GM19397 (cell line): ENCODE results near the gene ELOB.
A peak's percentile ranks its signal among the peaks of the same experiment; 100 is the strongest.

Experiments
- ATAC-seq: cut with Tn5 transposase; IDR thresholded peaks from one replicate; pipeline ENCODE4 v1.9.1; 2021; ENCODE audit warnings: mild to moderate bottlenecking, moderate library complexity; ENCODE audit not compliant: unreplicated experiment

The ELOB gene

DNA sequence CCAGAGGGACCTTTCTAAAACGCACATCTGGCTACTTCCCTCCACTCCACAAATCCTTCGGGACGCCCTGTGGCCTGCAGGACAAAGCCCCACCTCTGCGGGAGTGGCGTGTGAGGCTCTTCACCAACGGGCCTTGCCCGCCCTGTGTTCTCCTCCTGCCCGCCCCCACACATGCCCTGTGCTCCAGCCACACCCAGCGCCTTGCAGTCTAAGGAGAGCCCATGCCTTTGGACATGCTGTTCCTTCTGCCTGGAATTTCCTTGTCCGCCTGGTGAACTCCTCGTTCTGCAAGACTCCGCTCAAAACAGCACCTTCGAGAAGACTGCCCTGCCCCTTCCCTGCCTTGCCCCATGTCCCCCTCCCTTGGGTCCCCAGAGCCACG is 7.4 kb downstream of the ELOB start:
- no peak for ATAC-seq

DNA sequence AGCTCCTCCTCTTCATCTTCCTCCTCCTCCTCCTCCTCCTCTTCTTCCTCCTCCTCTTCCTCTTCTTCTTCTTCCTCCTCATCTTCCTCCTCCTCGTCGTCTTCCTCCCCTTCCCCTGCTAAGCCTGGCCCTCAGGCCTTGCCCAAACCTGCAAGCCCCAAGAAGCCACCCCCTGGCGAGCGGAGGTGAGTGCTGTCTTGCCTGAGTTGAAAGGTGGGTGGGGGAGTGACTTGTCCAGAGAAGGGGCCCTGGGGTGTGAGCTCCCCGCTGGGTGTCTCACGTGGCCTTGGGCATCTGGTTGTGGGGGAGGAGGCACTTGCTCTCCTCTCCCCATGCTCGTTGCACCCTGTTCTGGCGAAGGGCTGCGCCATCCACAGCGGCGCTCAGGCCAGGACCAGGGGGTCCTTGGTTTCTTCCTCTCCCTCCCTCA is 8.0 kb downstream of the ELOB start:
- ATAC-seq = no peak

DNA sequence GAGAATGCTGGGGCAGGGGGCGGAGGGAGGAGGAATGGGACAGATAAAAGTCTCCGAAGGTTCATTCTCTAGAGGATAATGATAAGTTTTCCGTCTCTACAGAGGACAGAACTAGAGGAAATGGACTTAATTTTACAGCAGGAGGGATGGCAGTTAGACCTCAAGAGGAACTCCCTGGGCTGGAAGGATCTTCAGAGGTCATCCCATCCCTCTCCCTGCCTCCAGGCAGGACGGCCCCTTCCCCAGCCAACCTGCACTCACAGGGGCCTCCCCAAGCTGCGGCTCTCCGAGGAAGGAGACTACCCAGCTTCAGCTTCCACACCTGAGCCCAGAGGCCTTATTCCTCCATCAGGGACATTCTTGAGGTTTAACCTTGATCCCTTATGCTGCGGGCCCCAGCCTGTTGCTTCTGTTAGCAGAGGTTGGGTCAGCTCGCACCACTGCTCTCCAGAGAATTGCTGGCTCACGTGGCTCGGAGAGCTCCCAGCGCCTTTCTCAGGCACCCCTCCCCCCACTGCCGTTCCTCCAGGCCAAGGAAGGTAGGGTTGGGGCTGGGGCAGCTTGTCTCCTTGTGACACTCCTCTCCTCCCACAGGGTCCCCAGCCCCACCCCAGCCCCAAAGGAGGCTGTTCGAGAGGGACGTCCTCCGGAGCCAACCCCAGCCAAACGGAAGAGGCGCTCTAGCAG is 8.5 kb downstream of the ELOB start:
- ATAC-seq = no peak

DNA sequence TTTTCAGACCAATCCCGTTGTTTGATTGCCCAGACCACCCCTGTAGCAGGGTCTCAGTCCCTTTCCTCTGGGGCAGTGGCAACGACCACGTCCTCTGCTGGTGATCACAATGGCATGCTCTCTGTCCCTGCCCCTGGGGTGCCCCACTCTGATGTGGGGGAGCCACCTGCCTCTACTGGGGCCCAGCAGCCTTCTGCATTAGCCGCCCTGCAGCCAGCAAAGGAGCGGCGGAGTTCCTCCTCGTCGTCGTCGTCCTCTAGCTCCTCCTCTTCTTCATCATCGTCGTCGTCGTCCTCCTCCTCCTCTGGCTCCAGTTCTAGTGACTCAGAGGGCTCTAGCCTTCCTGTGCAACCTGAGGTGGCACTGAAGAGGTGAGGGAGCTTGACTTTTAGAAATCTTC is 9.2 kb downstream of the ELOB start:
- no peak for ATAC-seq

DNA sequence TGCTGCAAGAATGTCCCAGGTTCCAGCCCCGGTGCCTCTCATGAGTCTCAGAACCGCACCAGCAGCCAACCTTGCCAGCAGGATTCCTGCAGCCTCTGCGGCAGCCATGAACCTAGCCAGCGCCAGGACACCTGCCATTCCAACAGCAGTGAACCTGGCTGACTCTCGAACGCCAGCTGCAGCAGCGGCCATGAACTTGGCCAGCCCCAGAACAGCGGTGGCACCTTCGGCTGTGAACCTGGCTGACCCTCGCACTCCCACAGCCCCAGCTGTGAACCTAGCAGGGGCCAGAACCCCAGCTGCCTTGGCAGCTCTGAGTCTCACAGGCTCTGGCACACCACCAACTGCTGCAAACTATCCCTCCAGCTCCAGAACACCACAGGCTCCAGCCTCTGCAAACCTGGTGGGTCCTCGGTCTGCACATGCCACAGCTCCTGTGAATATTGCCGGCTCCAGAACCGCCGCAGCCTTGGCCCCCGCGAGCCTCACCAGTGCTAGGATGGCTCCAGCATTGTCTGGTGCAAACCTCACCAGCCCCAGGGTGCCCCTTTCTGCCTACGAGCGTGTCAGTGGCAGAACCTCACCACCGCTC is 9.8 kb downstream of the ELOB start:
- ATAC-seq = no peak

DNA sequence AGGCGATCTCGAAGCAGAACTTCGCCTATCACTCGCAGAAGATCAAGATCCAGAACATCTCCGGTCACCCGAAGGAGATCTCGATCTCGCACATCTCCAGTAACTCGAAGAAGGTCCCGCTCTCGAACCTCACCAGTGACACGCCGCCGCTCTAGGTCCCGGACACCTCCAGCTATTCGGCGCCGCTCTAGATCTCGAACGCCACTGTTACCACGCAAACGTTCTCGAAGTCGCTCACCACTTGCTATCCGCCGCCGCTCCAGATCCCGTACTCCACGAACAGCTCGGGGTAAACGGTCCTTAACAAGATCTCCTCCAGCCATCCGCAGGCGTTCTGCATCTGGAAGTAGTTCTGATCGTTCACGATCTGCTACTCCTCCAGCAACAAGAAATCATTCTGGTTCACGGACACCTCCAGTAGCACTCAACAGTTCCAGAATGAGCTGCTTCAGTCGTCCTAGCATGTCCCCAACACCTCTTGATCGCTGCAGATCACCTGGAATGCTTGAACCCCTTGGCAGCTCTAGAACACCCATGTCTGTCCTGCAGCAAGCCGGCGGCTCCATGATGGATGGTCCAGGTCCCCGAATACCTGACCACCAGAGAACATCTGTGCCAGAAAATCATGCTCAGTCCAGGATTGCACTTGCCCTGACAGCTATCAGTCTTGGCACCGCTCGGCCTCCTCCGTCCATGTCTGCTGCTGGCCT is 10.5 kb downstream of the ELOB start:
- no peak for ATAC-seq

DNA sequence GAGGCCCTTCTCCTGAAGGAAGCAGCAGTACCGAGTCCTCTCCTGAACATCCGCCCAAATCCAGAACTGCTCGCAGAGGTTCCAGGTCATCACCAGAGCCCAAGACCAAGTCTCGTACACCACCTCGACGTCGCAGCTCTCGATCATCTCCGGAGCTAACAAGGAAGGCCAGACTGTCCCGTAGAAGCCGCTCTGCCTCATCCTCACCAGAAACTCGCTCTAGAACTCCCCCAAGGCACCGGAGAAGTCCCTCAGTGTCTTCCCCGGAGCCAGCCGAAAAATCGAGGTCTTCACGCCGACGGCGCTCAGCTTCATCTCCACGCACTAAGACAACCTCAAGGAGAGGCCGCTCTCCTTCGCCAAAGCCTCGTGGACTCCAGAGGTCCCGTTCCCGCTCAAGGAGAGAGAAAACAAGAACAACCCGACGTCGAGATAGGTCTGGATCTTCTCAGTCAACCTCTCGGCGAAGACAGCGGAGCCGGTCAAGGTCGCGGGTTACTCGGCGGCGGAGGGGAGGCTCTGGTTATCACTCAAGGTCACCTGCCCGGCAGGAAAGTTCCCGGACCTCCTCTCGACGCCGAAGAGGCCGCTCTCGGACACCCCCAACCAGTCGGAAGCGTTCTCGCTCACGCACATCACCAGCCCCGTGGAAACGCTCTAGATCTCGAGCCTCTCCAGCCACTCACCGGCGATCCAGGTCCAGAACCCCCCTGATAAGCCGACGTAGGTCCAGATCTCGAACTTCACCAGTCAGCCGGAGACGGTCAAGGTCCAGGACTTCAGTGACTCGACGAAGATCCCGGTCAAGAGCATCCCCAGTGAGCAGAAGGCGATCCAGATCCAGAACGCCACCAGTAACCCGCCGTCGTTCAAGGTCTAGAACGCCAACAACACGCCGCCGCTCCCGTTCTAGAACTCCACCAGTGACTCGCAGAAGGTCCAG is 11.3 kb downstream of the ELOB start:
- ATAC-seq = no peak

DNA sequence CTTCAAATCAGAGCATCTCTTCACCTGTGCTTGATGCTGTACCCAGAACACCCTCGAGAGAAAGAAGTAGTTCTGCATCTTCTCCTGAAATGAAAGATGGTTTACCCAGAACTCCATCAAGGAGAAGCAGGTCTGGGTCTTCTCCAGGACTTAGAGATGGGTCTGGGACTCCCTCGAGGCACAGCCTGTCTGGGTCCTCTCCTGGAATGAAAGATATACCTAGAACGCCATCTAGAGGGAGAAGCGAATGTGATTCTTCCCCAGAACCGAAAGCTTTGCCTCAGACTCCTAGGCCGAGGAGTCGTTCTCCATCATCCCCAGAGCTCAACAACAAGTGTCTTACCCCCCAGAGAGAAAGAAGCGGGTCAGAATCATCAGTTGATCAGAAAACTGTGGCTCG is 12.4 kb downstream of the ELOB start:
- ATAC-seq = no peak

DNA sequence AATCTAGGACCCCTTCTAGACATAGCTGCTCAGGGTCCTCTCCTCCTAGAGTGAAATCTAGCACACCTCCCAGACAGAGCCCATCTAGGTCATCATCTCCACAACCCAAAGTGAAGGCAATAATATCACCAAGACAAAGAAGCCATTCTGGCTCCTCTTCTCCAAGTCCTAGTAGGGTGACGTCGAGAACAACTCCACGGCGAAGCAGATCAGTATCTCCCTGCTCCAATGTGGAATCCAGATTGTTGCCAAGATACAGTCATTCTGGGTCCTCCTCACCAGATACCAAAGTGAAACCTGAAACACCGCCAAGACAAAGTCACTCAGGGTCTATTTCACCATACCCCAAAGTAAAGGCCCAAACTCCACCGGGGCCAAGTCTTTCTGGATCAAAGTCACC is 13.9 kb downstream of the ELOB start:
- no peak for ATAC-seq

DNA sequence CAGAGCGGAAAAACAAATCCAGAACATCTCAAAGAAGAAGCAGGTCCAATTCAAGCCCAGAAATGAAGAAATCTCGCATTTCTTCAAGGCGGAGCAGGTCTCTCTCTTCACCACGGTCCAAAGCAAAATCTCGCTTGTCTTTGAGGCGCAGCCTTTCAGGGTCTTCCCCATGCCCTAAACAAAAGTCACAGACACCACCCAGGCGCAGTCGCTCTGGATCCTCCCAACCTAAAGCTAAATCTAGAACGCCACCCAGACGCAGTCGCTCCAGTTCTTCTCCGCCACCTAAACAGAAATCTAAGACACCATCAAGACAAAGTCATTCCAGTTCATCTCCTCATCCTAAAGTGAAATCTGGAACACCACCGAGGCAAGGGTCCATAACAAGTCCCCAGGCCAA is 14.4 kb downstream of the ELOB start:
- no peak for ATAC-seq

DNA sequence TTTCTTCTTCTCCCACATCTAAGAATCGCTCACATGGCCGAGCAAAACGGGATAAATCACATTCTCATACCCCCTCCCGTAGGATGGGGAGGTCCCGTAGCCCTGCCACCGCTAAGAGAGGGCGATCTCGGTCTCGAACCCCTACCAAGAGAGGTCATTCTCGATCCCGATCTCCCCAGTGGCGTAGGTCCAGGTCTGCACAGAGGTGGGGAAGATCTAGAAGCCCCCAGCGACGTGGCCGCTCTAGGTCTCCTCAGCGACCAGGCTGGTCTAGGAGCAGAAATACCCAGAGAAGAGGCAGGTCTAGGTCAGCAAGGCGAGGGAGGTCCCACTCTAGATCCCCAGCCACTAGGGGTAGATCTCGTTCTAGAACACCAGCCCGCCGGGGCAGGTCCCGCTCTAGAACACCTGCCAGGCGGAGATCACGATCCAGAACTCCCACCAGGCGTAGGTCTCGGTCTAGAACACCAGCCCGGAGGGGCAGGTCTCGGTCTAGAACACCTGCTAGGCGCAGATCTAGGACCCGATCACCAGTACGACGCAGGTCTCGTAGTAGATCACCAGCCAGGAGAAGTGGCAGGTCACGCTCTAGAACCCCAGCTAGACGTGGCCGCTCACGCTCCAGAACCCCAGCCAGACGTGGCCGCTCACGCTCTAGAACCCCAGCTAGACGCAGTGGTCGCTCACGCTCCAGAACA is 15.0 kb downstream of the ELOB start:
- no peak for ATAC-seq

DNA sequence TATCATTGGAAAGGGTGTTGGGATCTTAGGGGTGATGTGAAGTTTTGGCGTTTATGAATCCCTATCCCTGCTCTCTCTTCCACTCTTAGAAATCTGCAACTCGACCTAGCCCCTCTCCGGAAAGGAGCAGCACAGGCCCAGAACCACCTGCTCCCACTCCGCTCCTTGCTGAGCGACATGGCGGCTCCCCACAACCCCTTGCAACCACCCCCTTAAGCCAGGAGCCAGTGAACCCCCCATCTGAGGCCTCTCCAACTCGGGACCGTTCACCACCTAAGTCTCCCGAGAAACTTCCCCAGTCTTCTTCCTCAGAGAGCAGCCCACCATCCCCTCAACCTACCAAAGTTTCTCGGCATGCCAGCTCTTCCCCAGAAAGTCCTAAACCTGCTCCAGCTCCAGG is 15.6 kb downstream of the ELOB start:
- no peak for ATAC-seq

DNA sequence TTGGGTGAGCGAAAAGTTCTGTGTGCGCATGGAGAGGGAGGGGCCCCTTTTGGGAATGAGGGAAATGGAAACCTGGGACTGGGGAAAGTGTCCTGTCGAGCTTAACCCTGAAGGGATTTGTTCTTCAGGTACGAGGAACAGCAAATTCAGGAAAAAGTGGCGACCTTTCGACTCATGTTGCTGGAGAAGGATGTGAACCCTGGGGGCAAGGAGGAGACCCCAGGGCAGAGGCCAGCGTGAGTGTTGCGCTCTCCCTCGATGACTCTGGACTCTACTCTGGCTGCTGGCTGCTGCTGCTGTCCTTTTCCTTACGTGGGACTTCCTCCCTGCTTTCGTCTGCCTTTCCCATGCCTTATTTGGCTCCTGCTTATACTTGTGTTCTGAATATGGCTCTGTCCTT is 19.7 kb downstream of the ELOB start:
- ATAC-seq = no peak

DNA sequence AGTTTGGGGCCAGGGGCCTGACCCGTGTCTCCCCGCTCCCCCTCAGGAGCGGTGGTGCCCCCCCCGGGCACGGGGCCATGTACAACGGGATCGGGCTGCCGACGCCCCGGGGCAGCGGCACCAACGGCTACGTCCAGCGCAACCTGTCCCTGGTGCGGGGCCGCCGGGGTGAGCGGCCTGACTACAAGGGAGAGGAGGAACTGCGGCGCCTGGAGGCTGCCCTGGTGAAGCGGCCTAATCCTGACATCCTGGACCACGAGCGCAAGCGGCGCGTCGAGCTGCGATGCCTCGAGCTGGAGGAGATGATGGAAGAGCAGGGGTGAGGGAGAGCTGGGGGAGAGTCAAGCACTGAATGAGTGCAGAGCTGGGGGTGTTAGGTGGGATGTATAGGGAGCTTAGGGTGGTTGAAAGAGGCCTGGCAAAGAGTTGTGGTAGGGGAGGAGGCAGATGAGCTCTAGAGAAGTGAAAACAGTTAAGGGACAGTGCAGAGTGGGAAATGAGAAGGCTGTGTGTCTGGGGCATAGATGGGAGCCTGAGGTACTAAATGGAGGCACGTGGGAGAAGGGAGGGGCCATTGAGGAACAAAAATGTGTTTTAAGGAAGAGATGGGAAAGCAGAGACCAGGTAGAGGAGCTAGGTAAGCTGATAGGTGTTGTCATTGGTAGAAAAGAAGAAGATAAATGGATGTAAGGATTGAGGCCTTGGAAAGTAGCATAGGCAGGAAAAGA is 20.6 kb downstream of the ELOB start:
- no peak for ATAC-seq

DNA sequence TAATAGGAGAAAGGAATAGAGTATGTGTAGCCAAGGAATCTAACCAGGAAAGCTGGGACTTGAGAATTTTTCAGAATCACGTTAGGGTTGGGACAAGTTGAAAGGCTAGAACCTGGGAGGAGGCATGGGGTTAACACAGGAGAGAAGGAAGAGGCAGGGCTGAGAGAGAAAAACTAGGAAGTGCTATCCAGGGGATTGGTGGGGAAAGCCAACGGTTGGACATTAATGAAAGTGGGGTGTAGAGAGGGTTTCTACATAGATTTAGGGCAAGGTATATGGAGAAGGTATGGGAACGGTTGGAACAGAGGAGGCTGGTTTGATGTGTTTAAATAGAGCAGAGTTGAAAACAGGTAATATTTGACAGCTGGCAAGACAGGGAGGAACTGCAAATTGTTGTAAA is 21.9 kb downstream of the ELOB start:
- no peak for ATAC-seq

DNA sequence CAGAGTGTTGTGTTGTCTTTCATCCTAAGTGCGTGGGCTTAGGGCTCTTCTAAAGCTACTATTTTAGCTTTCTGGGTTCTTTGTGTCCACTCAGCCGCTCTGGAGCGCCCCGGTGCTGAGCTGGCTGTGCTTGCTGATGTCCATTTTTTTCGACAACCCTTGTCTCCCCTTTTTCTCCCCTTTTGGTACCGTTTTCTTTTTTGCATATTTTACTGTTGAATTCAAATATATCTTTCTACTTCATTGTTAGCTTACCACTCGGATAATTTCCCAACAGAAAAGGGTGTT is 23.4 kb downstream of the ELOB start:
- ATAC-seq = no peak

DNA sequence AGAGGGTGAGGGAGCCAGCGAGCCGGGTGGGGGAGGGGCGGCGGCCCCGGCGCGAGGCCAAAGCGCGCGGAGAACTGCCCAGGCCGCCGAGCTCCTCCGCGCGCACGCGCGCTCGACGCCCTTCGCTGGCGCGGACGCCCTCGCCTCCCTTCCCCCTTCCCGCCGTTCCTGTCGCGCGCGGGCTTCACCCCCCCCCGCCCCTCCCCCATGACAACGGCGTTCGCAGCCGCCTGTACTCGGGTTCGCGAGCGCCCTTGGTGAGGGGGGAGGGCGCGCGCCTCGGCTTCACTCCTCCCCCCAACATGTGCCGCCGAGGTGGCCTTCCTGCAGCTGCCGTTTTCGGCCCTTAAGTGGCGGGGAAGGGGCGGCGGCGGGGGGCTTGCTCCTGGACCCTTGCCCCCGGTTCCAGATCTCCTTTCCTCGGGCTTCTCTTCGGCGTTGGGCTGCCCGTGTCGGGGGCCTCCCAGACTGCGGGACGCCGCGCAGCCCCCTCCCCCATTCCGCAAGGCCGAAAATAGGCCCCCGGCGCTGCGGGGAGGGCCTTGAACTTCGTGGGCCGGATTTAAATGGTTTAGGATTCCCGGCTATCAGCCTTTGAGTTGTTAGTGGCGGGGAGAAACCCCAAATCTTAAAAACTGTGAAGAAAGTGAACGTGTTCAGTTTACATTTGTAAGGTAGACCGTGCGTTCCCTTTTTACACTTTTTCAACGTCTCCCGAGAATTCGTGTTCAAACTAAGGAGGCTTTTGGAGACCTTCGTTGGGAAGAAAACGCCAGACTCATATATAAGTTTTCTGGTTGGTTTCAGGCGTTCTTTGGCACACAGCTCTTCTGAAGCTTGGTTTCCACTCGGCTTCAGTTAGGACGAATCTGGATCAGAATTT is 24.0 kb downstream of the ELOB start:
- peak; percentile 38 for ATAC-seq

DNA sequence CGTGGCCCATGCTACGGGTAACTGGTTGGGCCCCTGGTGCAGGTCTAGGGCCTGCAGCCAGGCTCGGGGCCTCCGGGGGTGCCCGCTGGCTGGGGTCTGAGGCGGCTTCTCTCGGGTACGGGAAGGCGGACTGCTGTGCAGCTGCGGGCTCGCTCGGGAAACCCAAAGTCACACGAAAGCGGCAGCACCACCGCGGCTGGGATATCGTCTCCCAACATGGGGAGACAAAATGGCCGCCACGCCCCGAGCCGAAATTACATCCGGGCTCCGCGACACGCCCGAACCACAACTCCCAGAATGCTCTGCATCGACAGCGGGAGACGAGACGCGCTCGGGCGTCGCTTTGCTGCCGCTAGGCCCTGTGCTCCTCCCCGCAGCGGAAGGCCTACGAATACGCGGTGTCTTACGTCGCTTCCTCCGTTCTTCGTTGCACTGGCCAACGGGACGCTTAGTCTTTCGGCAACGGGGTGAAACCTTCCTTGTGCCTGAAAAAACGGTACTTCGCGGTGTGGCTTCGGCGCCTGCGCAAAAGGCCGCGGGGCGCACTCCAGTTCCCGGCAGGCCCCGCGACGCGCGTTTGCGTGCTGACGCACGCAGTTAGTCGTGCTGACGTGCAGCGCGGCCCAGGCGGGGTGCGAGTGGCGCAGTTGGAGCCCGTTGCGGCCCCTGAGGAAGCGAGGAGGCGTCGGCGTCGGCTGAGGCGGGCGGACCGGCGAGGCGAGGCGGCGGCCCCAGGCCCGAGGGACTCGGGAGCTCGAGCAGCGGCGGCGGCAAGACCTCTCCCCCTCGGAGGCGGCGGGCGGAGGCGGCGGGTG is 24.8 kb downstream of the ELOB start, which contains the start of gene SRRM2:
SRRM2 (plus strand) TSS at position 604 of the 815 bp plus-strand sequence. CDS start 3,727 bp downstream, outside the sequence.
- peak; percentile 78 for ATAC-seq
